ENCODE results near the gene TAF3. TPM values are rescaled to one million over a fixed set of nuclear protein-coding genes. Genes with fewer than 3 reads are reported as not detected.
"Not testable (repeated sequence)": the region's sequence is repeated elsewhere in the genome, so short reads cannot be mapped to it uniquely, and the experiment has no call there.

Gene TAF3, protein sequence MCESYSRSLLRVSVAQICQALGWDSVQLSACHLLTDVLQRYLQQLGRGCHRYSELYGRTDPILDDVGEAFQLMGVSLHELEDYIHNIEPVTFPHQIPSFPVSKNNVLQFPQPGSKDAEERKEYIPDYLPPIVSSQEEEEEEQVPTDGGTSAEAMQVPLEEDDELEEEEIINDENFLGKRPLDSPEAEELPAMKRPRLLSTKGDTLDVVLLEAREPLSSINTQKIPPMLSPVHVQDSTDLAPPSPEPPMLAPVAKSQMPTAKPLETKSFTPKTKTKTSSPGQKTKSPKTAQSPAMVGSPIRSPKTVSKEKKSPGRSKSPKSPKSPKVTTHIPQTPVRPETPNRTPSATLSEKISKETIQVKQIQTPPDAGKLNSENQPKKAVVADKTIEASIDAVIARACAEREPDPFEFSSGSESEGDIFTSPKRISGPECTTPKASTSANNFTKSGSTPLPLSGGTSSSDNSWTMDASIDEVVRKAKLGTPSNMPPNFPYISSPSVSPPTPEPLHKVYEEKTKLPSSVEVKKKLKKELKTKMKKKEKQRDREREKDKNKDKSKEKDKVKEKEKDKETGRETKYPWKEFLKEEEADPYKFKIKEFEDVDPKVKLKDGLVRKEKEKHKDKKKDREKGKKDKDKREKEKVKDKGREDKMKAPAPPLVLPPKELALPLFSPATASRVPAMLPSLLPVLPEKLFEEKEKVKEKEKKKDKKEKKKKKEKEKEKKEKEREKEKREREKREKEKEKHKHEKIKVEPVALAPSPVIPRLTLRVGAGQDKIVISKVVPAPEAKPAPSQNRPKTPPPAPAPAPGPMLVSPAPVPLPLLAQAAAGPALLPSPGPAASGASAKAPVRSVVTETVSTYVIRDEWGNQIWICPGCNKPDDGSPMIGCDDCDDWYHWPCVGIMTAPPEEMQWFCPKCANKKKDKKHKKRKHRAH
- 10 to 100 TPM in 1 of 4 donors, 1 to 10 TPM in 3; 2.9 to 17.5 (median 5.1) TPM for total RNA-seq

DNA sequence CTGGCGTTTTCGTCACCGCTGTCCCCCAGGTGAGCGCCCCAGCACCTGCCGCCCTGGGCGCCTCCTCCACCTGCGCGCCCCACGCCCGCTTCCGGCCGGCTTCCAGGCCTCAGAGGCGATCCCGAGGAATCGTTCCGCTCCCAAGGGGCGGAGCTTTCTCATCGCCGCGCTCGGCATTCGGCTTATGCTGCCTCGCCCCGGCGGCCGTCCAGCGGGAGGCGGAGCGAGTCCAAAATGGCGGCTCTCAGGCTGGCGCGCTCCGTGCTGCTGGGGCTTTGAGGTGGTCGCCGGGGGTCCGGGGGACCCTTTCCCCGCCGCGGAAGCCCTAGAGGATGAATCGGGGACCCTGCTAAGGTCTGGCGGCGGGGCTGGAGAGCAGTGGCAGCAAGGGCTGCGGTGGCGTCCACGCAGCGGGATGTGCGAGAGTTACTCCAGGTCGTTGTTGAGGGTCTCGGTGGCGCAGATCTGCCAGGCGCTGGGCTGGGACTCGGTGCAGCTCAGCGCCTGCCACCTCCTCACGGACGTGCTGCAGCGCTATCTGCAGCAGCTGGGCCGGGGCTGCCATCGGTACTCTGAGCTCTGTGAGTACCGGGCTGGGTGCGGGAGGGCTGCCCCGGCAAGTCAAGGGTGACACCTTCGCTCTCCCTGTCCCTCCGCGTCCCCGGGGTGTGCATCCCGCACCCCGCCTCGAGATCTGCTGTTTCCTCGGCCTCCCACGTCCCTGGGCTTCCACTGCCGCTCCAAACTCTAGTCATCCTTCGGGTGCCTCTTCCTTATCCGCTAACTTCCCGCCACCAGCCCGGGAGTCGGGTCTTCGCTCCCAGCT is at the start of gene TAF3:
Gene TAF3, plus strand, starts transcription at position 211 of the 826 bp plus-strand sequence. Its CDS starts 205 bp downstream, at position 416.
- Histone ChIP-seq H3K4me3 (peak within 1 kb of the TSS; percentile 86 to 95), H3K4me1 (peaks cover 0 to 5% of the 10 kb centered on the region in 2 donors), H3K27ac (peak within 1 kb of the TSS; percentile 68 to 77), H3K9me3 (no peaks in the 10 kb centered on the region), H3K36me3 (no peaks in the 10 kb centered on the region), H3K27me3 (no peaks in the 10 kb centered on the region)
- intact Hi-C loops (cut with DNase I; ENCODE audit: low total_unique reads) = no loop called here
- peak in 2 of 4 experiments; percentile 6 to 25 for TF ChIP-seq CTCF (IDR thresholded peaks at IDR 0.05)
- TF ChIP-seq POLR2A (IDR thresholded peaks at IDR 0.05) = peak; percentile 31 to 54
- DNase-seq = peak; percentile 87 to 91

GRCh38 chr10:7773845-7774801 is 44.2 kb upstream of the TAF3 start:
- no peaks in the 10 kb centered on the region for H3K9me3 ChIP-seq
- DNase-seq = peak in 1 of 2 donors; percentile 17
- no peak for TF ChIP-seq CTCF (IDR thresholded peaks at IDR 0.05)
- no peak for TF ChIP-seq POLR2A (IDR thresholded peaks at IDR 0.05)
- intact Hi-C loops (cut with DNase I; ENCODE audit: low total_unique reads) = no loop called here
- H3K36me3 ChIP-seq = no peaks in the 10 kb centered on the region
- no peak overlapping the region for H3K27ac ChIP-seq
- no peak overlapping the region for H3K4me3 ChIP-seq
- no peaks in the 10 kb centered on the region for H3K27me3 ChIP-seq
- H3K4me1 ChIP-seq = no peaks in the 10 kb centered on the region

- H3K9me3 ChIP-seq = no peaks in the 10 kb centered on the region
- intact Hi-C loops (cut with DNase I; ENCODE audit: low total_unique reads) = no loop called here
- H3K4me3 ChIP-seq = no peak overlapping the region
- H3K4me1 ChIP-seq = no peaks in the 10 kb centered on the region
- H3K27me3 ChIP-seq = no peaks in the 10 kb centered on the region
- no peak overlapping the region for H3K27ac ChIP-seq
- TF ChIP-seq POLR2A (IDR thresholded peaks at IDR 0.05) = no peak
- TF ChIP-seq CTCF (IDR thresholded peaks at IDR 0.05) = no peak
- no peaks in the 10 kb centered on the region for H3K36me3 ChIP-seq
- no peak for DNase-seq
Observed at GRCh38 chr10:7776777-7777176, 41.5 kb upstream of the TAF3 start.

DNA sequence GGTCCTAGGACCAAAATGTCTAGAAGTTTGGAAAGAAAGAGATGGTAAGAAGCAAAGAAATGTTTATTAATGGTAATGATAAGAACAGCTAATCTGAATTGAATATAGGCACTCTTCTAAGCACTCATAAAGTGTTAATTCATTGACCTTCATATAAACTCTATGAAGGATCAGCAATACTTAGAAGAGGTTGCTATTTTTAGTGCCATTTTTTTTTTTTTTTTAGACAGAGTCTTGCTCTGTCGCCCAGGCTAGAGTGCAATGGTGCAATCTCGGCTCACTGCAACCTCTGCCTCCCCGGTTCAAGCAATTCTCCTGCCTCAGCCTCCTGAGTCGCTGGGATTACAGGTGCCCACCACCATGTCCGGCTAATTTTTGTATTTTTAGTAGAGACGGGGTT is 36.1 kb upstream of the TAF3 start:
- intact Hi-C loops (cut with DNase I; ENCODE audit: low total_unique reads); H3K4me1 ChIP-seq; DNase-seq; H3K27me3 ChIP-seq; H3K4me3 ChIP-seq; H3K36me3 ChIP-seq; H3K9me3 ChIP-seq; H3K27ac ChIP-seq: not testable (repeated sequence)

Data from uterus (tissue), 4 donors.